Measurements from ENCODE around the gene SNX6.

GRCh38 chr14:34671716-34672115 lies 41.8 kb upstream of the SNX6 start:
- TF ChIP-seq EP300 (IDR thresholded peaks at IDR 0.05; ENCODE audit: low read length) (no peak), CTCF (IDR thresholded peaks at IDR 0.05 in 2 of 3, conservative IDR thresholded peaks at IDR 0.05 in 1 of 3; ENCODE audit: insufficient read depth in 2 of 3, low read depth in 1 of 3, low read length in 3 of 3) (no peak)

Measured in K562 (cell line).